GM23338 (cell line): ENCODE results near the gene RYR1. TPM values are rescaled to one million over a fixed set of nuclear protein-coding genes. Genes with fewer than 3 reads are reported as not detected.

Source experiments
- ATAC-seq: fragments of 200-7000 bp; cut with Tn5 transposase; 3 replicates; pipeline ENCODE4 v1.9.1; 2020
- DNase-seq: peaks from one replicate; pipeline ENCODE4 v3.0.0-alpha.2; 2015; ENCODE audit warnings: low spot score
- H2AFZ ChIP-seq: fragments of 200-600 bp; sonication (generic); 2 replicates; pipeline ENCODE4 v1.8.0; 2016; ENCODE audit warnings: antibody characterized with exemption, mild to moderate bottlenecking, moderate library complexity
- H3F3A ChIP-seq: fragments of 200-600 bp; sonication (generic); replicated peaks from 2 replicates; pipeline ENCODE4 v1.8.0; 2017; ENCODE audit warnings: antibody characterized with exemption, mixed run types, low read depth
- H3K27ac ChIP-seq: fragments of 200-600 bp; sonication (generic); 2 replicates; pipeline ENCODE4 v1.6.1; 2016; ENCODE audit warnings: low read depth
- H3K27me3 ChIP-seq: fragments of 200-600 bp; sonication (generic); 2 replicates; pipeline ENCODE4 v1.8.0; 2016; ENCODE audit warnings: mild to moderate bottlenecking, mixed run types, moderate library complexity; ENCODE audit not compliant: insufficient read depth
- H3K36me3 ChIP-seq: fragments of 200-600 bp; sonication (generic); 2 replicates; pipeline ENCODE4 v1.8.0; 2016; ENCODE audit warnings: mild to moderate bottlenecking; ENCODE audit not compliant: insufficient read depth
- H3K4me1 ChIP-seq: fragments of 200-600 bp; sonication (generic); 2 replicates; pipeline ENCODE4 v1.8.0; 2016; ENCODE audit warnings: mild to moderate bottlenecking, moderate library complexity; ENCODE audit not compliant: insufficient read depth
- H3K4me2 ChIP-seq: fragments of 200-600 bp; sonication (generic); 2 replicates; pipeline ENCODE4 v1.7.1; 2017; ENCODE audit warnings: mixed run types
- H3K4me3 ChIP-seq: fragments of 200-600 bp; sonication (generic); 2 replicates; pipeline ENCODE4 v1.6.1; 2016; ENCODE audit warnings: mixed run types
- H3K79me2 ChIP-seq: fragments of 200-600 bp; sonication (generic); replicated peaks from 2 replicates; pipeline ENCODE4 v1.8.0; 2017; ENCODE audit warnings: mild to moderate bottlenecking; ENCODE audit not compliant: insufficient read depth
- H3K9me2 ChIP-seq: fragments of 200-600 bp; sonication (generic); 2 replicates; pipeline ENCODE4 v1.8.0; 2017; ENCODE audit not compliant: insufficient read depth
- H4K20me1 ChIP-seq: fragments of 200-600 bp; sonication (generic); replicated peaks from 2 replicates; pipeline ENCODE4 v1.8.0; 2017; ENCODE audit warnings: mild to moderate bottlenecking; ENCODE audit not compliant: insufficient read depth
- H3K27ac Mint-ChIP-seq: 2 replicates; pipeline ENCODE4 v1.8.0; 2020; ENCODE audit warnings: inconsistent platforms, mild to moderate bottlenecking, moderate library complexity, mixed read lengths
- H3K27me3 Mint-ChIP-seq: 3 replicates; pipeline ENCODE4 v1.8.0; 2022; ENCODE audit warnings: low read depth, mild to moderate bottlenecking, moderate library complexity, mixed read lengths, inconsistent platforms; ENCODE audit not compliant: insufficient read depth, poor library complexity
- H3K36me3 Mint-ChIP-seq: 3 replicates; pipeline ENCODE4 v1.8.0; 2021; ENCODE audit warnings: low read depth, mild to moderate bottlenecking, inconsistent platforms, moderate library complexity, mixed read lengths
- H3K4me1 Mint-ChIP-seq: 3 replicates; pipeline ENCODE4 v1.8.0; 2020; ENCODE audit warnings: mild to moderate bottlenecking, inconsistent platforms, mixed read lengths
- H3K4me3 Mint-ChIP-seq: 3 replicates; pipeline ENCODE4 v1.8.0; 2021; ENCODE audit warnings: moderate library complexity, mild to moderate bottlenecking, inconsistent platforms, mixed read lengths
- H3K9me3 Mint-ChIP-seq: 3 replicates; pipeline ENCODE4 v1.8.0; 2020; ENCODE audit warnings: moderate library complexity, mild to moderate bottlenecking, inconsistent platforms, mixed read lengths
- CREB1 ChIP-seq: fragments of 250-450 bp; sonication (Bioruptor Pico); IDR thresholded peaks from 2 replicates; pipeline ENCODE4 v1.5.0; 2020; ENCODE audit warnings: low read depth, mild to moderate bottlenecking, moderate library complexity
- ETS1 ChIP-seq: IDR thresholded peaks from 2 replicates; pipeline ENCODE4 v1.6.1; 2016; ENCODE audit warnings: antibody characterized with exemption
- EZH2 ChIP-seq: fragments of 200-600 bp; sonication (generic); IDR thresholded peaks from one replicate; pipeline ENCODE4 v1.8.0; 2017; ENCODE audit warnings: antibody characterized with exemption, mild to moderate bottlenecking, low read depth; ENCODE audit not compliant: unreplicated experiment
- EZH2phosphoT487 ChIP-seq: fragments of 200-600 bp; sonication (generic); IDR thresholded peaks from one replicate; pipeline ENCODE4 v1.8.1; 2018; ENCODE audit warnings: antibody characterized with exemption; ENCODE audit not compliant: unreplicated experiment
- JUNB ChIP-seq: IDR thresholded peaks from one replicate; pipeline ENCODE4 v1.6.1; 2016; ENCODE audit warnings: antibody characterized with exemption; ENCODE audit not compliant: unreplicated experiment
- NANOG ChIP-seq: IDR thresholded peaks from 2 replicates; pipeline ENCODE4 v1.6.1; 2016; ENCODE audit warnings: antibody characterized with exemption, borderline replicate concordance
- POLR2AphosphoS5 ChIP-seq: IDR thresholded peaks from 2 replicates; pipeline ENCODE4 v1.6.1; 2016; ENCODE audit warnings: antibody characterized with exemption, low read depth
- STAT1 ChIP-seq: IDR thresholded peaks from one replicate; pipeline ENCODE4 v1.6.1; 2016; ENCODE audit warnings: antibody characterized with exemption; ENCODE audit not compliant: unreplicated experiment
- ZNF114 ChIP-seq: fragments of 250-450 bp; sonication (Bioruptor Pico); IDR thresholded peaks from 2 replicates; pipeline ENCODE4 v1.5.0; 2020; ENCODE audit warnings: mild to moderate bottlenecking, moderate library complexity
- ZNF331 ChIP-seq: fragments of 250-450 bp; sonication (Bioruptor Pico); IDR thresholded peaks from 2 replicates; pipeline ENCODE4 v1.5.0; 2020; ENCODE audit warnings: low read depth, mild to moderate bottlenecking, moderate library complexity
- polyA plus RNA-seq: library from polyadenylated mRNA; unstranded; fragments of >200 nt; fragmentation: Nextera tagmentation; extraction: Ambion mirVana; gene quantifications from 2 replicates; pipeline ENCODE4 v1.2.1, GENCODE V29; 2016
- total RNA-seq: library from RNA; depleted of rRNA; stranded (reverse); fragments of >200 nt; shearing (Covaris generic); gene quantifications from 2 replicates; pipeline ENCODE4 v1.2.3, GENCODE V29; 2014
- TF ChIP-seq, protein P1 (sequence below): IDR thresholded peaks from one replicate; pipeline ENCODE4 v1.6.1; 2018; ENCODE audit warnings: antibody characterized with exemption; ENCODE audit not compliant: unreplicated experiment
- TF ChIP-seq, protein P2 (sequence below), 2 experiments: fragments of 200-600 bp in 1 of 2; sonication (generic) in 1 of 2; conservative IDR thresholded peaks; 2 replicates each; pipeline versions ENCODE4 v1.5.1 to v1.6.1; 2016 to 2017; ENCODE audit warnings: antibody characterized with exemption in 2 of 2, low read depth in 2 of 2, mild to moderate bottlenecking in 2 of 2, moderate library complexity in 1 of 2

The RYR1 gene
- total and polyA plus RNA-seq, 2 experiments from 2014 or later = 4.0 to 26.7 TPM

DNA sequence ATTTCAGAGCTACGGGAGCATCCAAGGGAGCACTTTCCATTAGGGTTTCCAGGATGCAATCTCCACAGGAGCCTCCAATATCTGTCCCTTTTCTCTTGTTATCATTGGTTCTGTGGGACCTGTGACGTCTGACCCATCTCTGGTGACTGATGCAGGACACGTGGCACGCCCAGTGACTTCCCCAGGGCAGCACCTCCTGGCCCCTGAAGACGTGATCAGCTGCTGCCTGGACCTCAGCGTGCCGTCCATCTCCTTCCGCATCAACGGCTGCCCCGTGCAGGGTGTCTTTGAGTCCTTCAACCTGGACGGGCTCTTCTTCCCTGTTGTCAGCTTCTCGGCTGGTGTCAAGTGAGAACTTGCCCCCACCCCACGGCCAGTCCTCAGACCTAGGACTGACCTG is 25.5 kb downstream of the RYR1 start (continued):
- TF ChIP-seq, protein P1, sequence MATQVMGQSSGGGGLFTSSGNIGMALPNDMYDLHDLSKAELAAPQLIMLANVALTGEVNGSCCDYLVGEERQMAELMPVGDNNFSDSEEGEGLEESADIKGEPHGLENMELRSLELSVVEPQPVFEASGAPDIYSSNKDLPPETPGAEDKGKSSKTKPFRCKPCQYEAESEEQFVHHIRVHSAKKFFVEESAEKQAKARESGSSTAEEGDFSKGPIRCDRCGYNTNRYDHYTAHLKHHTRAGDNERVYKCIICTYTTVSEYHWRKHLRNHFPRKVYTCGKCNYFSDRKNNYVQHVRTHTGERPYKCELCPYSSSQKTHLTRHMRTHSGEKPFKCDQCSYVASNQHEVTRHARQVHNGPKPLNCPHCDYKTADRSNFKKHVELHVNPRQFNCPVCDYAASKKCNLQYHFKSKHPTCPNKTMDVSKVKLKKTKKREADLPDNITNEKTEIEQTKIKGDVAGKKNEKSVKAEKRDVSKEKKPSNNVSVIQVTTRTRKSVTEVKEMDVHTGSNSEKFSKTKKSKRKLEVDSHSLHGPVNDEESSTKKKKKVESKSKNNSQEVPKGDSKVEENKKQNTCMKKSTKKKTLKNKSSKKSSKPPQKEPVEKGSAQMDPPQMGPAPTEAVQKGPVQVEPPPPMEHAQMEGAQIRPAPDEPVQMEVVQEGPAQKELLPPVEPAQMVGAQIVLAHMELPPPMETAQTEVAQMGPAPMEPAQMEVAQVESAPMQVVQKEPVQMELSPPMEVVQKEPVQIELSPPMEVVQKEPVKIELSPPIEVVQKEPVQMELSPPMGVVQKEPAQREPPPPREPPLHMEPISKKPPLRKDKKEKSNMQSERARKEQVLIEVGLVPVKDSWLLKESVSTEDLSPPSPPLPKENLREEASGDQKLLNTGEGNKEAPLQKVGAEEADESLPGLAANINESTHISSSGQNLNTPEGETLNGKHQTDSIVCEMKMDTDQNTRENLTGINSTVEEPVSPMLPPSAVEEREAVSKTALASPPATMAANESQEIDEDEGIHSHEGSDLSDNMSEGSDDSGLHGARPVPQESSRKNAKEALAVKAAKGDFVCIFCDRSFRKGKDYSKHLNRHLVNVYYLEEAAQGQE = no peak
- TF ChIP-seq ETS1 (no peak), CREB1 (no peak), STAT1 (no peak), ZNF331 (CRISPR knock-in tag) (no peak), JUNB (no peak)

DNA sequence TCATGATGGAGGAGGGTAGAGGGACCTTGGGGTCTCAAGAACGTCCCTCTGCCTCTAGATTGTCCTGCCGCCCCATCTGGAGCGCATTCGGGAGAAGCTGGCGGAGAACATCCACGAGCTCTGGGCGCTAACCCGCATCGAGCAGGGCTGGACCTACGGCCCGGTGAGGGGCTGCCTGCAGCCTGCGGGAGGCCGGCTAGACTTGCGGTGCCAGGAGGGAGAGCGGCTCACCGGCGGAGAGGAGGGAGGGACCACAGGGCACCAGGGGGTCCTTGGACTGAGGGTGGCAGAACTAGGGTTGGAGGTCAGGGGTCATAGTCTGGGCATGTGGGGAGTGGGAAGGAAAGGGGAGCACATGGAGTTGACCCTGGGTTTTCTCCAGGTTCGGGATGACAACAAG is 29.9 kb downstream of the RYR1 start:
- DNase-seq (no peak), ATAC-seq (no peak)
- Mint-ChIP-seq H3K9me3 (no peaks in the 10 kb centered on the region), H3K36me3 (peaks cover 64% of the 10 kb centered on the region), H3K27me3 (peaks cover 3% of the 10 kb centered on the region), H3K4me1 (no peaks in the 10 kb centered on the region), H3K4me3 (no peak overlapping the region), H3K27ac (no peak overlapping the region)
- Histone ChIP-seq H3K79me2 (no peaks in the 10 kb centered on the region), H4K20me1 (no peaks in the 10 kb centered on the region), H3K36me3 (peaks cover 29% of the 10 kb centered on the region), H3K4me1 (no peaks in the 10 kb centered on the region), H3K4me3 (no peak overlapping the region), H3K4me2 (no peak overlapping the region), H2AFZ (no peak overlapping the region), H3K27me3 (no peaks in the 10 kb centered on the region), H3F3A (no peaks in the 10 kb centered on the region), H3K27ac (no peak overlapping the region), H3K9me2 (no peaks in the 10 kb centered on the region)
- TF ChIP-seq STAT1 (no peak), EZH2phosphoT487 (no peak), CREB1 (no peak), NANOG (no peak), ZNF114 (CRISPR knock-in tag) (no peak), EZH2 (no peak), ZNF331 (CRISPR knock-in tag) (no peak), POLR2AphosphoS5 (no peak), ETS1 (no peak)
- TF ChIP-seq, protein P2, sequence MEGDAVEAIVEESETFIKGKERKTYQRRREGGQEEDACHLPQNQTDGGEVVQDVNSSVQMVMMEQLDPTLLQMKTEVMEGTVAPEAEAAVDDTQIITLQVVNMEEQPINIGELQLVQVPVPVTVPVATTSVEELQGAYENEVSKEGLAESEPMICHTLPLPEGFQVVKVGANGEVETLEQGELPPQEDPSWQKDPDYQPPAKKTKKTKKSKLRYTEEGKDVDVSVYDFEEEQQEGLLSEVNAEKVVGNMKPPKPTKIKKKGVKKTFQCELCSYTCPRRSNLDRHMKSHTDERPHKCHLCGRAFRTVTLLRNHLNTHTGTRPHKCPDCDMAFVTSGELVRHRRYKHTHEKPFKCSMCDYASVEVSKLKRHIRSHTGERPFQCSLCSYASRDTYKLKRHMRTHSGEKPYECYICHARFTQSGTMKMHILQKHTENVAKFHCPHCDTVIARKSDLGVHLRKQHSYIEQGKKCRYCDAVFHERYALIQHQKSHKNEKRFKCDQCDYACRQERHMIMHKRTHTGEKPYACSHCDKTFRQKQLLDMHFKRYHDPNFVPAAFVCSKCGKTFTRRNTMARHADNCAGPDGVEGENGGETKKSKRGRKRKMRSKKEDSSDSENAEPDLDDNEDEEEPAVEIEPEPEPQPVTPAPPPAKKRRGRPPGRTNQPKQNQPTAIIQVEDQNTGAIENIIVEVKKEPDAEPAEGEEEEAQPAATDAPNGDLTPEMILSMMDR (conservative IDR thresholded peaks at IDR 0.05; ENCODE audit: low read depth in 2 of 2) = no peak
